H9 (cell line): Measurements from ENCODE around the gene SHISA8. TPM values are rescaled to one million over a fixed set of nuclear protein-coding genes. Genes with fewer than 3 reads are reported as not detected.

Source experiments
- DNase-seq: peaks from one replicate; pipeline ENCODE4 v3.0.0-alpha.2; 2017
- H2AFZ ChIP-seq: one replicate; pipeline ENCODE4 v1.6.1; 2013; ENCODE audit warnings: mild to moderate bottlenecking, low read length, control low read depth, moderate library complexity
- H2AK5ac ChIP-seq: 2 replicates; pipeline ENCODE4 v1.6.1; 2013; ENCODE audit warnings: low read length, control low read depth, mixed read lengths; ENCODE audit not compliant: insufficient read length
- H2BK120ac ChIP-seq: one replicate; pipeline ENCODE4 v1.6.1; 2013; ENCODE audit warnings: low read depth, mild to moderate bottlenecking, low read length, control low read depth, inconsistent platforms; ENCODE audit not compliant: poor library complexity, severe bottlenecking
- H2BK12ac ChIP-seq: 2 replicates; pipeline ENCODE4 v1.6.1; 2013; ENCODE audit warnings: low read length, control low read depth, mixed read lengths, low read depth; ENCODE audit not compliant: insufficient read length
- H2BK15ac ChIP-seq: 2 replicates; pipeline ENCODE4 v1.6.1; 2013; ENCODE audit warnings: low read depth, low read length, control low read depth
- H2BK20ac ChIP-seq: one replicate; pipeline ENCODE4 v1.6.1; 2013; ENCODE audit warnings: low read depth, mild to moderate bottlenecking, low read length, control low read depth, inconsistent platforms; ENCODE audit not compliant: poor library complexity, severe bottlenecking
- H2BK5ac ChIP-seq: 2 replicates; pipeline ENCODE4 v1.6.1; 2013; ENCODE audit warnings: low read length, control low read depth, mixed read lengths; ENCODE audit not compliant: insufficient read length
- H3K14ac ChIP-seq: 2 replicates; pipeline ENCODE4 v1.6.1; 2013; ENCODE audit warnings: low read length, control low read depth; ENCODE audit not compliant: insufficient read depth
- H3K18ac ChIP-seq: 2 replicates; pipeline ENCODE4 v1.6.1; 2013; ENCODE audit warnings: low read depth, mild to moderate bottlenecking, mixed read lengths, low read length, control low read depth; ENCODE audit not compliant: insufficient read length
- H3K23ac ChIP-seq: 2 replicates; pipeline ENCODE4 v1.6.1; 2013; ENCODE audit warnings: low read length, control low read depth, mixed read lengths, low read depth; ENCODE audit not compliant: insufficient read length
- H3K23me2 ChIP-seq: 2 replicates; pipeline ENCODE4 v1.6.1; 2013; ENCODE audit warnings: low read depth, mild to moderate bottlenecking, mixed read lengths, low read length, control low read depth; ENCODE audit not compliant: insufficient read length, poor library complexity, severe bottlenecking
- H3K27ac ChIP-seq: 2 replicates; pipeline ENCODE4 v1.5.1; 2013; ENCODE audit warnings: low read length, control low read depth, mixed read lengths, low read depth; ENCODE audit not compliant: insufficient read length
- H3K27me3 ChIP-seq: 2 replicates; pipeline ENCODE4 v1.6.1; 2013; ENCODE audit warnings: low read length, control low read depth, inconsistent platforms; ENCODE audit not compliant: insufficient read depth
- H3K4ac ChIP-seq: 2 replicates; pipeline ENCODE4 v1.6.1; 2013; ENCODE audit warnings: low read depth, mild to moderate bottlenecking, control low read depth, inconsistent platforms, low read length, moderate library complexity
- H3K4me1 ChIP-seq: 2 replicates; pipeline ENCODE4 v1.6.1; 2013; ENCODE audit warnings: low read length, control low read depth, inconsistent platforms; ENCODE audit not compliant: insufficient read depth
- H3K4me2 ChIP-seq: 2 replicates; pipeline ENCODE4 v1.6.1; 2013; ENCODE audit warnings: low read length, control low read depth, mixed read lengths; ENCODE audit not compliant: insufficient read length, insufficient read depth
- H3K56ac ChIP-seq: 2 replicates; pipeline ENCODE4 v1.6.1; 2013; ENCODE audit warnings: low read depth, mild to moderate bottlenecking, mixed read lengths, low read length, control low read depth; ENCODE audit not compliant: insufficient read length
- H3K79me1 ChIP-seq: 2 replicates; pipeline ENCODE4 v1.6.1; 2013; ENCODE audit warnings: low read depth, mild to moderate bottlenecking, moderate library complexity, low read length, control low read depth, inconsistent platforms; ENCODE audit not compliant: insufficient read depth, poor library complexity, severe bottlenecking
- H3K79me2 ChIP-seq: 2 replicates; pipeline ENCODE4 v1.6.1; 2013; ENCODE audit warnings: low read length, control low read depth, inconsistent platforms; ENCODE audit not compliant: insufficient read depth
- H3K9ac ChIP-seq: 2 replicates; pipeline ENCODE4 v1.6.1; 2013; ENCODE audit warnings: low read length, control low read depth, mixed read lengths; ENCODE audit not compliant: insufficient read length; ENCODE audit errors: extremely low read depth
- H3K9me3 ChIP-seq: one replicate; pipeline ENCODE4 v1.6.1; 2013; ENCODE audit warnings: low read depth, low read length, inconsistent platforms; ENCODE audit not compliant: control insufficient read depth
- H3T11ph ChIP-seq: one replicate; pipeline ENCODE4 v1.6.1; 2013; ENCODE audit warnings: mild to moderate bottlenecking, low read length, control low read depth, inconsistent platforms
- H4K20me1 ChIP-seq: one replicate; pipeline ENCODE4 v1.6.1; 2013; ENCODE audit not compliant: control insufficient read depth, insufficient read length, insufficient read depth
- H4K5ac ChIP-seq: 2 replicates; pipeline ENCODE4 v1.6.1; 2013; ENCODE audit warnings: low read depth, mild to moderate bottlenecking, mixed read lengths, low read length, control low read depth; ENCODE audit not compliant: insufficient read length
- H4K8ac ChIP-seq: replicated peaks from 2 replicates; pipeline ENCODE4 v1.6.1; 2013; ENCODE audit warnings: low read length, control low read depth, mixed read lengths, low read depth; ENCODE audit not compliant: insufficient read length
- H4K91ac ChIP-seq: 2 replicates; pipeline ENCODE4 v1.6.1; 2013; ENCODE audit warnings: low read depth, mild to moderate bottlenecking, moderate library complexity, mixed read lengths, low read length, control low read depth; ENCODE audit not compliant: insufficient read length
- H3K27ac Mint-ChIP-seq, 3 experiments: 2 replicates in 2 of 3; 3 replicates in 1 of 3; pipeline ENCODE4 v1.8.0; 2020 to 2021; ENCODE audit warnings: mixed read lengths in 3 of 3, mild to moderate bottlenecking in 1 of 3, moderate library complexity in 1 of 3
- H3K27me3 Mint-ChIP-seq: 2 replicates; pipeline ENCODE4 v1.8.0; 2021; ENCODE audit warnings: low read depth, mild to moderate bottlenecking, moderate library complexity, mixed read lengths
- H3K36me3 Mint-ChIP-seq, 3 experiments: 2 replicates in 2 of 3; 3 replicates in 1 of 3; pipeline ENCODE4 v1.8.0; 2020 to 2021; ENCODE audit warnings: low read depth in 3 of 3, mixed read lengths in 3 of 3; ENCODE audit not compliant: insufficient read depth in 1 of 3
- H3K4me1 Mint-ChIP-seq, 2 experiments: 2 replicates each; pipeline ENCODE4 v1.8.0; 2020; ENCODE audit warnings: mixed read lengths in 2 of 2
- H3K4me3 Mint-ChIP-seq, 2 experiments: 2 replicates in 1 of 2; 3 replicates in 1 of 2; pipeline ENCODE4 v1.8.0; 2020 to 2021; ENCODE audit warnings: mild to moderate bottlenecking in 2 of 2, mixed read lengths in 2 of 2, moderate library complexity in 1 of 2
- H3K9me3 Mint-ChIP-seq, 2 experiments: 2 replicates in 1 of 2; 3 replicates in 1 of 2; pipeline ENCODE4 v1.8.0; 2020; ENCODE audit warnings: mild to moderate bottlenecking in 2 of 2, mixed read lengths in 2 of 2, moderate library complexity in 1 of 2
- CTCF ChIP-seq: fragments of 200-600 bp; sonication (generic); conservative IDR thresholded peaks from 3 replicates; pipeline ENCODE4 v1.8.0; 2021; ENCODE audit warnings: antibody characterized with exemption, mild to moderate bottlenecking
- WGBS: extraction: QIAGEN DNeasy Blood & Tissue Kit; methylation state at CpG from one replicate; pipeline ENCODE4 v1.1.7; 2013; ENCODE audit warnings: missing lambda C conversion rate, low lambda C conversion rate, mixed read lengths; ENCODE audit not compliant: insufficient read length; ENCODE audit errors: extremely low coverage; 5-methylcytosine and 5-hydroxymethylcytosine counted together
- microRNA-seq: library from miRNA; unstranded; fragments of <30 nt; microRNA quantifications from one replicate; pipeline ENCODE4, GENCODE V29; 2020; ENCODE audit warnings: borderline microRNAs expressed
- total RNA-seq: library from RNA; stranded (reverse); gene quantifications from 2 replicates; pipeline ENCODE4 v1.2.1, GENCODE V29; 2021

The SHISA8 gene
- total RNA-seq, 1 experiment from 2014 or later, result 1.4 TPM

DNA sequence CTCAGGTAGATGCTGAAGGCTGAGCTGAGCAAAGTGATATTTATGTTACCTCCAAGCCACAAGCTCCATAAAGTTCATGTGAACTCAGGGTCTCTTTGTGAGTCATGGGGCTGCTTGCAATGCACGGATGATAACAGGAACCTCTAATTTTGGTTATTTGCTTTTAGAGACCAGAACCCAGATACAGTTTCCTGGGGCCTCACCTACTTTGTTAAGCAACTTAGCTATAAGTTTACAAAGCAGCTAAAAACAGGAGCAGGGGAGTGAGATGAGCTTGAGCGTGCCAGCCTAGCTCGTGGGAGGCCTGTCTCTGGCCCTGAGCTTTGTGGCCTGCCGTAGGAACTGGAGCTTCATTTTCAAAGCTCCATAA, 52.7 kb downstream of the SHISA8 start:
- DNase-seq, result no peak
- H4K91ac ChIP-seq, result no peak overlapping the region
- H3K9me3 ChIP-seq, result no peaks in the 10 kb centered on the region
- H3K4me1 ChIP-seq, result 0 out of 2 replicates have a peak, but pooled peaks cover 1% of the 10 kb centered on the region
- H3K79me1 ChIP-seq, result peaks cover 7% of the 10 kb centered on the region
- no peak overlapping the region for H3K56ac ChIP-seq
- no peak overlapping the region for H3K23ac ChIP-seq
- no peaks in the 10 kb centered on the region for H4K20me1 ChIP-seq
- no CpG with 5 or more reads among the region's 4 CpGs for WGBS
- no peaks in the 10 kb centered on the region for H3K27me3 ChIP-seq
- peaks cover 15 to 19% of the 10 kb centered on the region in 2 experiments for H3K4me1 Mint-ChIP-seq
- H3K27ac Mint-ChIP-seq, result peak overlapping the region in 2 of 3 experiments; percentile 55 to 75; a peak in 2 of 7 replicates
- peaks cover 13 to 29% (median 16%) of the 10 kb centered on the region in 3 experiments; a peak in 6 of 7 replicates for H3K36me3 Mint-ChIP-seq
- no peak overlapping the region for H2BK20ac ChIP-seq
- no peak overlapping the region for H3K27ac ChIP-seq
- H3K4ac ChIP-seq, result no peak overlapping the region
- no peak overlapping the region for H2BK12ac ChIP-seq
- H3K27me3 Mint-ChIP-seq, result no peaks in the 10 kb centered on the region
- no peak overlapping the region for H3K14ac ChIP-seq
- H4K5ac ChIP-seq, result no peak overlapping the region
- no peak overlapping the region for H3K9ac ChIP-seq
- no peak overlapping the region for H2AK5ac ChIP-seq
- TF ChIP-seq CTCF, result no peak
- H4K8ac ChIP-seq, result no peak overlapping the region
- no peak overlapping the region for H2BK15ac ChIP-seq
- H3K23me2 ChIP-seq, result no peaks in the 10 kb centered on the region
- H3K18ac ChIP-seq, result no peak overlapping the region
- H3K4me3 Mint-ChIP-seq, result no peak overlapping the region
- H2BK5ac ChIP-seq, result no peak overlapping the region
- peaks cover 23% of the 10 kb centered on the region; the same call in 1 of the 2 replicates for H3K79me2 ChIP-seq
- H3T11ph ChIP-seq, result no peak overlapping the region
- H3K4me2 ChIP-seq, result no peak overlapping the region
- no peak overlapping the region for H2BK120ac ChIP-seq
- no peaks in the 10 kb centered on the region for H3K9me3 Mint-ChIP-seq
- no peak overlapping the region for H2AFZ ChIP-seq

Small RNA genes within 50 kb of the gene (microRNA-seq; reads per million reads assigned to microRNA genes)
- 22.4 reads per million, percentile 54 among the genes with 10 or more reads in this experiment for gene MIR33A

Other genes starting within 250 kb of the SHISA8 start
- 203 and 204 TPM in 2 replicates for gene SNU13, start 226.2 kb downstream of the SHISA8 start, total RNA-seq
- gene MEI1, start 215.6 kb downstream of the SHISA8 start, total RNA-seq, result 0.20 TPM in 1 of 2 replicates, not detected in the other
- 19.3 and 20.7 TPM in 2 replicates for gene CCDC134, start 114.4 kb downstream of the SHISA8 start, total RNA-seq
- 144 and 146 TPM in 2 replicates for gene SREBF2, start 82.0 kb downstream of the SHISA8 start, total RNA-seq
- 1.6 and 1.9 TPM in 2 replicates for gene TNFRSF13C, start 11.7 kb upstream of the SHISA8 start, total RNA-seq
- 36.5 and 37.2 TPM in 2 replicates for gene CENPM, start 32.1 kb upstream of the SHISA8 start, total RNA-seq
- gene SEPTIN3, start 54.4 kb upstream of the SHISA8 start, total RNA-seq, result 32.4 and 33.3 TPM in 2 replicates
- gene WBP2NL, start 83.7 kb upstream of the SHISA8 start, total RNA-seq, result 0.22 TPM in 1 of 2 replicates, not detected in the other
- gene NAGA, start 155.7 kb upstream of the SHISA8 start, total RNA-seq, result 16.1 and 16.6 TPM in 2 replicates
- 2.6 and 3.2 TPM in 2 replicates for gene PHETA2, start 159.2 kb upstream of the SHISA8 start, total RNA-seq
- gene SMDT1, start 164.6 kb upstream of the SHISA8 start, total RNA-seq, result 44.8 and 45.0 TPM in 2 replicates
- 91.7 and 102 TPM in 2 replicates for gene NDUFA6, start 175.7 kb upstream of the SHISA8 start, total RNA-seq
- gene CYP2D6, start 215.7 kb upstream of the SHISA8 start, total RNA-seq, result 2.0 and 2.3 TPM in 2 replicates